Activated CD4-positive, alpha-beta T cell treated with anti-CD3 and anti-CD28 coated beads for 24 hours (primary cell): Measurements from ENCODE around the gene SMAP1.

Source experiments
- DNase-seq, 2 donors: peaks; one replicate each; pipeline ENCODE4 v3.0.0-alpha.2; 2020; ENCODE audit warnings: low read depth in 2 of 2

The SMAP1 gene

DNA sequence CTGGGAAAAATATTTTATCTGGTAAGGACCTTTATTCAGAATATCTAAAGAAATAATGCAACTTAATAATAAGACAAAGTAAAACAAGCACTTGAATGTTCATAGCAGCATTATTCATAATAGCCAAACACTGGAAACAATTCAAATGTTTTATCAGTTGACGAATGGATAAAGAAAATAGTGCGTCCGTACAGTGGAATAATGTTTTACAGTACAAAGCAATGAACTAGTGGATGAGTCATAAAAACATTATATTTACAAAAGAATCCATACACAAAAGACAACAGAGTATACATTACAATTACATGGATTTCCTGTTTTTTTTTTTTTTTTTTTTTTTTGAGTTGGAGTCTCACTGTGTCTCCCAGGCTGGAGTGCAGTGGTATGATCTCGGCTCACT is 12.7 kb downstream of the SMAP1 start:
- DNase-seq: no peak

DNA sequence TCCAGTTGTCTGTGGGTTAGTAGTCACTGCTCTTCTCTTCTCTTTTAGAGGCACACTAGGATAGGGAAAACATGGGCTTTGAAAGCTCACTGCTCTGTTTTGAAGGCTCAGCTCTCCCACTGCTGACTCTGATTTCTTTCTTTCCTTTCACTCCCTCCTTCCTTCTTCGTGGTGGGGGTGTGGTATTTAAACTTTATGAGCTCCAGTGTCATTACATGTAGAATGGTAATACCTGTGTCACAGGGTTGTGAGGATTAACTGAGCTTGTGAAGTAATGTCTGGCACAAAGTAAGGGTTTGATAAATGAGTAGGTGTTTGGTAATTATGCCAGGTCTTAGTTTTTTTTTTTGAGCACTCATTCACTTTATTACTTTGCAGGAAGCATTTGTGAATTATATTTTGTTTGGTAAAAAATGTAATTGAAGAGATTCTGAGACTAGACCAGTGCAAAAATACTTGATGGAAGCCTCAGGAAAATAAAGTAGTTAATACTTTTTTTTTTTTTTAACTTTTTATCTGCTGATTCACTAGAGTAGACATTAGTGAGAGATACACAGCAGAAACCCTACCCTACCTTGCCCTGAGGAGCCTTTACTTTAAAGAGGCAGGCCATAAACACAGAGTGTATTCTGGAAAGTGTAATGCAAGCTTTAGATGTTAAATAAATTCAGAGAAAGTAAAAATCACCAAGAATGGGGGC is 17.3 kb downstream of the SMAP1 start:
- no peak for DNase-seq

DNA sequence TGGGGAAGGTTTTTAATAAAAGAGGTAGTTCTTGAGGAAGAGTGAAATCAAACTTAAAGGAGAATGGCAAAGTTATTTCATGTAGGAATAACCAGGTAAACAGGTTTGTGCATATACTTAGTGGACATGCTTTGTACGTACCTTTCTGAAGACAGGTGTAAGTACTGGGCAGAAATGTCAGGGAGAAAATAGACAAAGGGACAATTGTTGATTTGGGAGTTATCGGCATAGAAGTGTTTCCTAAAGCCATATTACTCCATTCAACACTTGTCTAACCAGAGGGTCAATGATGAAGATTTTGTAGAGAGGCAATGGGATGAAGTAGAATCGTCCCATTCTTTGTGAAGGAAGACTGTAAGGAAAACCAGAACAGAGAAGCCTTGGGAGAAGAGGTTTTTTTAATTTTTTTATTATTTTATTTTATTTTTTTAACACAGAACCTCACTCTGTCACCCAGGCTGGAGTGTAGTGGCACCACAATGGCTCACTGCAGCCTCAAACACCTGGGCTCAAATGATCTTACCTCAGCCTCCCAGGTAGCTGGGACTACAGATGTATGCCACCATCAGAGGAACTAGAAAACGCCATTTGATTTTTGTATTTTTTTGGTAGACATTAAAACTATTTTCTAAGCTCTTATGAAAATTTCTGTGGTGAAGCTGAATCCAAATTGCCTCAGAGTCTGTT is 18.0 kb downstream of the SMAP1 start:
- no peak for DNase-seq

DNA sequence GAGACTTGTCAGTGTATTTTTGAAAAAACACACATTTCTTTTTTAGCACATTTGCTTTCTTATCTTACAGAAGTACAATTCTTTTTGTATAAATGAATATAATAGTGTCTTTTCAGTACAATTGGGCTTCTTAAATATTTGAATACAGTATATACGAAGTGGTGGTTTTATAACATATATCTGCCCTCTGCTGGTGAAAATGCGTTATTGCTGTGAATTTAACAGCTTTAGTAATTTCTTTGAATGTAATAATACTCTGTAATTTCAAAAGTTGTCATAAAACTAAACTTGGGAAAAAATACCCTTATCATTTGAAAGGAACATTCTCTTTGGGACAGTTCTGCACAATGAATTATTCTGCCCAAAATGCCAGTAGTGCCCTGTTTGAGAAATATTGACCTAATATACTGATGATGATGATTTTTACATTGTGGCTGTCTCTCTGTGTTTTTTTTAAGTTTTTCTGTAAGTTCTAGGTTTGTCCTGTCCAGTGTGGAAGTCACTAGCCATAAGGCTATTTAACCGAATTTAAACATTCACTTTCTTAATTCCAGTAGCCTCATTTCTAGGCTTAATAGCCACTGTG is 19.0 kb downstream of the SMAP1 start:
- no peak for DNase-seq

DNA sequence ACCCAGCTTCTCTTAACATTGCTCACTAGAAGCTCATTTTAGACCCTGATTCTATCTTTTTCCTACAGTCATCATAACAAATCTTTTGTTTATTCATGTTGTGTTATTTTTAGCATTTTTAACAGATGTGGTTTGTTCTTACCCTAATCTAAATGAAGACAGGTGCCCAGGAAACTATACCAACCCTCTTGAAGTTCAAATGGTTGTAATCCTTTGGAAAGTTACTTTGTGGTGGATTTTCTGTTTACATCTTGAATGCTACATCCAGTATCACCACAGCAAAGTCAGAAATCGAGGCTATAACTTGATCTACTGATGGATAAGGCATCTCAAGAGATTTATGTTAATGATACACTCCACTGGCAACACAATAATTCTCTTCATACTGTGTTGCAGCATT is 26.2 kb downstream of the SMAP1 start:
- DNase-seq: no peak

DNA sequence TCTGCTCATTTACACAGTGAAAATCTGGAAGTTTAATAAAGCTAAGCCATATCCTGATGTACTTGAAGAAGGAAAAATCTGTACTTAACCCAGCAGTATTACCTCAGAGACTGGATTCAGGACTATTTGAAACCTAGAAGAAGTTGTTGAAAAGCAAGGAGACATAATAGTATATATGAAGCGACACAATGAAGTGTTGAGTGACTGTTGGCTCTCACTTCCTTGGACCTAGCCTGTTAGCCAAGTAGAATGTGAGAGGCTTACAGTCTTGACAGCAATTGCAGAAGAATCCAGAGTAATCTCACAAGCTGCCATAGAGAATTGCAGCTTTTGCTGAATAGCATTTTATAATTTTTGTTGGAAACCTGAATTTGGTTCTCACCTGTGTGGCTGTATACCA is 26.7 kb downstream of the SMAP1 start:
- DNase-seq: no peak

DNA sequence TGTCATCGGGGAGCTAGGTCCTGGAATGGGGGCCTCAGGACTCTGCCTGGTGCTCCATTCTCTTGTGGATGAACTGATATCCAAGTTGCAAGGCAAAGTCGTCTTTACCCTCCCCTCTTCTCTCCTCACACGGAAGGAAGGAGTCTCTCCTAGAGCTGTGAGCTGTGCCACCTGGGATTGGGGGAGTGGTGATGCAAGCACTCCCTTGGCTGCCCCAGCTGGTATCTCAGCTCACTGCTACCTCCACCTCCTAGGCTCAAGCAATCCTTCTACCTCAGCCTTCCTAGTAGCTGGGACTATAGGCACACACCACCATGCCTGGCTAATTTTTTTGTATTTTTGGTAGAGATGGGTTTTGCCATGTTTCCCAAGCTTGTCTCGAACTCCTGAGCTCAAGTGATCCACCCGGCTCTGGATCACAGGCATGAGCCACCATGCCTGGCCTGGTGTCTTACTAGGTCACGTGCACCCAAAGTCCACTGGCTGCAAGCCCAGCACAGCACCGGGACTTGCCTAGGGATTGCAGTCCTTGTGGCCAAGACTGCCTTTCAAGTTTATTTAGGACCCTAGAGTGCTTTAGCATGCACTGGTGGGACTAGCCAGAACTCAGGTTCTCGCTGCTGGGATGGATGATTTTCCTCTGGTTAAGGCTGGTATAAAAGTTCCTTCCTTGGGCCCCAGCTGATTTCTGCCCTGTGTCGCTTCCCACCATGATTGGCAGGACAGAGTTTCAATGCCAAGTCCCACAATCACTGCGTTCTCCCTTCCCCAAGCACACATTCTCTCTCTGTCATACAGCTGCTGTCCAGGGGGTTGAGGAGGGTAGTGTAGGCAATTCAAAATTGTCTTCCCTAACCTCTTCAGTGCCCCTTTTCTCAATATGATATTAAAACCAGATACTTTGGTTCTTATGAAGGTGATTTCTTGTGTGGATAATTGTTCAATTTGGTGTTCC is 33.5 kb downstream of the SMAP1 start:
- DNase-seq: no peak

DNA sequence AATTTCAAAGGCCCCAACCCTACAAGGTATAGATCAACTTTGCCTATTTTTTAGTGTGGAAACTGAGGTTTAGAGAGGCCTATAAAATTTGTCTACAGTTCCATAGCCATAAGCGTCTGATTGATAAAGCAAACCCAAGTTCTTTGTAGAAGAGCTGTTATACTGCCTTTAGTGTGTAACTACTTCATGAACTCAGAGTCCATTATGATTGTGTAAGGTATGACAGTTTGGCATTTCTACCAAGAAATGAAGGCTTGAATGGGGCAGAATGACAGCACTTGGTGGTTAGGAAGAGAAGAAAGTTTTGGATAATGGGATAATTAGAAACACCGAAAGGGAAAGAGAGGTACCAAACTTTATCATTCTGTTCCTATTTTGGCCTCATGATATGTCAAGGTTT is 38.1 kb downstream of the SMAP1 start:
- no peak for DNase-seq

DNA sequence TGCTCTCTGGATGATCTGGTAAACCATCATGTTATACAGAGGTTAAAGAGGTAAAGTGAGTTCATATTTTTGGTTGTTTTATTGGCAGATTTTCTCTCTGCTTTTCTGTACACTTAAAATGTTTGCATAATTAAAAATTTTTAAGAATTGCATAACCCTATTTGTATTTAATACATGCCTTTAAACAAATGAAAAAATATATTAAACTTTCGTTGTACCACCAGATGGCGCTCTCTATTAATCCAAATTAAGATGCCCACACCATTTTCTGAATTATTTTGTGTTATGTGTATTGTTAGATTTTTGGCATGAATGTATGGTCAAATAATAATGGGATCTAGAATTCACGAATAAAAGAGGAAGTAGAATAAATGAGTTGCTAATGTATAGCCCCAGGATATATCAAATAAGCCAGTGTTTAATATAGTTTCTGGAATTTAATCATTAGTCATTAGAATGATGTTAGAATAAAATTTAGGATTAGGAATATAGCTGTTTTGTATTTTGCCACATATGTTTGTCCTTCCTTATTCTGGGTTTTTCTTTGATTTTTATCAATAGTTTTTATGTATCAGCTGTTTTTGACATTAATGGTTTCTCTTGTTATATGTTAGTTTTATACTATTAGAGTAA is 38.9 kb downstream of the SMAP1 start:
- no peak for DNase-seq

DNA sequence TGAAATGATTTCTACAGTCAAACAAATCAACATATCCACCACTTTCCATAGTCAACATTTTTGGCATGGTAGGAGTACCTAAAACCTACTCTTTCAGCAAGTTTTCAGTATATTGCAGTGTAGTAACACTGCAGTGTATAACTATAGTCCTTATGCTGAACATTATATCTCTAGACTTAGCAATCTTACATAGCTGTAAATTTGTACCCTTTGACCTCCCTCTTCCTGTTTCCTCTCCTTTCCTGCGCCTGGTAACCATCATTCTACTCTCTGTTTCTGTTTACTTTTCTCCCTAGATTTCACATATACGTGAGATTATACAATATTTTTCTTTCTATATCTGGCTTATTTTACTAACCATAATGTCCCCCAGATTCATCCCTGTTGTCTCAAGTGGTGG is 40.2 kb downstream of the SMAP1 start:
- no peak for DNase-seq

DNA sequence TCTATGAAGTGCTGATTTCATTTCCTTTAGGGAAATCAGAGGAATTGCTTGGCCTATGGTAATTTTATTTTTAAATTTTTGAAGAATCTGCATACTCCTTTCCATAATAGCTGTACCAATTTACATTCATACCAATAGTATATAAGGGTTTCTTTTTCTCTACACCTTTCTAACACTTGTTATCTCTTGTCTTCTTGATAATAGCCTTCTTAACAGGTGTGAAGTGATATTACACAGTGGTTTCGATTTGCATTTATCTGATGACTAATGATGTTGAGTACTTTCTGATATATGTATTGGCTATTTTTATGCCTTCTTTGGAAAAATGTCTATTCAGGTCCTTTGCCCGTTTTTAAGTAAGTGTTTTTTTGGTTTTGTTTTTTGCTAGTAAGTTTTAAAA is 40.8 kb downstream of the SMAP1 start:
- DNase-seq: no peak

DNA sequence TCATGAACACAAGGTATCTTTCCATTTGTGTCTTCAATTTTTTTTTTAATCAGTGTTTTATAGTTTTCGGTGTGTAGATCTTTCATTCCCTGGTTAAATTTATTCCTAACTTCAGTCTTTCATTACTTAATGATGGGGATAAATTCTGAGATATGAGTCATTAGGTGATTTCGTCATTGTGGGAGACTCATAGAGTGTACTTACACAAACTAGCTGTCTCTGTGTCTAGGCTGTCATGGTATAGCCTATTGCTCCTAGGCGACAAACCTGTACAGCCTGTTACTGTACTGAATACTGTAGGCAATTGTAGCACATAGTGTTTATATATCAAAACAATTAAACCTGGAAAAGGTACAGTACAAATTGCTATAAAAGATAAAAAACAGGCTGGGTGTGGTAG is 42.1 kb downstream of the SMAP1 start:
- DNase-seq: no peak

DNA sequence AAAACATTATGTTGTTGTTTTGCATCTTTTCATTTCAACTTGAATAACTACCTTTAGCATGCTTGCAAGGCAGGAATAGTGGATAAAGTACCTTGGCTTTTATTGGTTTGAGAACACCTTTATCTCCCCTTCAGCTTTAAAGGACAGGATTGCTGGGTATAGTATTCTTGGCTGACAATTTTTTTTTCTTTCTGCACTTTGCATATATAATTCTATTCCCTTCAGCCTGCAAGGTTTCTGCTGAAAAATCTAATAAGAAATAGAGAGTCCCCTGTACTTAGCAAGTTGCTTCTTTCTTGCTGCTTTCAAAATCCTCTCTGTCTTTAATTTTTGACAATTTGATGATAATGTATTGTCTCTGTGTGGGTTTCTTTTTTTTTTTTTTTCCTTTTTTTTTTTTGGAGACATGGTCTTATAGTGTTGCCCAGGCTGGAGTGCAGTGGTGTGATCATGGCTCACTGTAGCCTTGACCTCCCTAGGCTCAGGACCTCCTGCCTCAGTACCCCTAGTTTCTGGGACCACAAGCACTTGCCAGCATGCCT is 47.1 kb downstream of the SMAP1 start:
- DNase-seq: no peak

DNA sequence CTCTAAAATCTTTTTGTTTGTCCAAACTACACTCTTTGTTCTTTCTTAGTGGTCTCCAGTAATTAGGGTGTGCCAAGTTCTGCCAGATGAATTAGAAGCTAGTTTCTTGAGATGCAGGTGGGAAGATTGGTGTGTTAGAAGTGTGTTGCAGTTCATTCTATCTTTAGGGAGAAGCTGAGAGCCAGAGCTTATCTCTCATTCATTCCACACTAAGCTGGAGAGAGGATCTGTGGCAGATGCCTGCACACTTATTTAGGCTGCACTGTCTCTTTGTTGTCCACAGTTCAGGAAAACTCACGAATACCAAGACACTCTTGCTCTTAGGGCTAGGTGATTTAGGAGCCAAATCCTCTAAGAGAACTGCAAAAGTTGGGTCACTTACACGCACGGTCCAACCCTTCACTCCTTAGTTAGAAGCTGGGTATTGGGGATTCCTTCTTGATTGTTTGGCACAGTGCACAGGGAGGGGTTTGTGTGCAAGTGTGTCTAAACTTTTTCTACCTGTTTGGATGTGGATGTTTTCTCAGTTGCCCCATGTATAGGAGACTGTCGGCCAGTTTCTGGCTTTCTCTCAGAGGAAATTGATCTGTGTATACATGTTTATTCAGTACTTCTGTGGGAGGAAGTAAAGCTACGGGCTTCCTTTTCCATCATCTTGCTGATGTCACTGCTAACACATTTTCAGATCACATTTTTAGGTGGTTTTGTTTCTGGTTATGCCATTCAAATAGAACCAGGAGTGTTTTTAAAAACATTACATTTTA is 49.5 kb downstream of the SMAP1 start:
- DNase-seq: no peak

DNA sequence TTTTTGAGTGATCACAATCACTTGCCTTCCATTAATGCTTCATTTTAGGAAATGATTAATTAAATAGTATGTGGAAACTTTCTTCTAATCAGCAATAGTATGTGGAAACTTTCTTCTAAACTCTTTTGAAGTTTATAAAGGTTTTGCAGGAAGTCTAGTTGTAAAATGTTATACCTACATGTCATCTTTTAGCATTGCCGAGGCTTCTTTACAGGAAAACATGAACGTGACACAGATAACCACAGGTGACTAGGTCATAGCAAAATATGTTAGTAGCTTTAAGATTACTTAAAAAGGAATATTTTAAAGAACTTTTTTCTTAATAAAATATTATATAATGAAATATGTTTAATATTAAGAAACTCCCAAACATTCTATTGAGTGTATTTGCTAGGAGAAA is 56.8 kb downstream of the SMAP1 start:
- DNase-seq: no peak

DNA sequence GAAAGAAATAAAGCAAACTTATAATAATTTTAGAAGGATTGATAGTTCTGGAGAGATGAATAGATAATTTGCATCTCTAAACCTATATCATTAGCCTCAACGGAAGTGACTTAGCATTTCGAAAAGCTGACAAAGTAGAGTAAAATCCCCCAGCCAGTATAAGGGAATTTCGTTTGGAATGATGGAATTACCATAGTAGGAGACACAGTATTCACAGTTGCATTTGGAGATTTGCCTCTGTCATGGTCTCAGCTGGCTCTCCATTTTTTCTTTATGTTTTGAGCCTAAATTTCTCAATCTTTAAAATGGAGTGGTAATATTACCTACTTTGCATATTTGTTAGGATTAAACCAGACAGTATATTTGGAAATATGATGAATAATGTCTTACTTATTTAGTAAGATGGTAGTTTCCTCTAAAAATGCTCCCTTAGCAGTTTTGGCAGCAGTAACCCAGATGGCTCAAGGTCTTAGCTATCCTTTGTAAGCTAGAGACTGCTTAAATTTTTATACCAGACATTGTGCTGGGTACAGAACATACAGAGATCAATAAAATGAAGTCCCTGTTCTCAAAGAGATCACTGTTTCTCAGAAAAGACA is 58.2 kb downstream of the SMAP1 start:
- DNase-seq: no peak

DNA sequence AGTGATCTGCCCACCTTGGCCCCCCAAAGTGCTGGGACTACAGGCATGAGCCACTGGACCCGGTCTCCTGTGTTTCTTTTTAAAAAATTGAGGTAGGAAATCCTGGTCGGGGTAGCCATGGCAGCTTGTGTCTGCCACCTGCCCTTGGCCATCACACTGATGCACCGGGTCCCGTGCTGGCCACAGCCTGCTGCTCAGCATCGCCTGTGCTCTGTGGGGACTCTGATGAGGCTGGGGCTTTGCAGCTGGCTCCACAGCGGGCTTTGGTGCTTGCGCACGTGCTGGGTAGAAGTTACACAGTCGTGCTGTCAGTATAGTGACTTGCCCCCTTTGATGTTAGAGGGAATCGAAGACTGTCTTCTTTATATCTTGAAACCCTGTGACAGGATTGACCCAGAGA is 66.7 kb downstream of the SMAP1 start:
- no peak for DNase-seq

DNA sequence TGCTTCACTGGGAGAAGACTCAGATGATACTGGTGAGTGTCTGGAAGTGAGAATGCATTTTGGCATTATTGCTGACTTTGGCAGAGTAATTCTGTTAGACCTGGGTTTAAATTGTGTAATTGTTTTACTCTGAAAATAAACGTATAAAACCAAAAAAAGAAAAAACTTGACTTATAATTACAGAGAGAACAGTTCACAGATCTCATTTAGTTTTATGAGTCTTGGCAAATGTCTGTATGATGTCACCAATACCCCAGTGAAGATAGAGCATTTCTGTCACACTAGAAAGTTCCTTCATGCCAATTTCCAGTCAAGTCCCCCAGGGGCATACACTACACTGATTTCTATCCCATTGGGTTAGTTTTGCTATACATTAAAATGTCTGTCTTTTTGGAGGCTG is 67.3 kb downstream of the SMAP1 start:
- DNase-seq: no peak

DNA sequence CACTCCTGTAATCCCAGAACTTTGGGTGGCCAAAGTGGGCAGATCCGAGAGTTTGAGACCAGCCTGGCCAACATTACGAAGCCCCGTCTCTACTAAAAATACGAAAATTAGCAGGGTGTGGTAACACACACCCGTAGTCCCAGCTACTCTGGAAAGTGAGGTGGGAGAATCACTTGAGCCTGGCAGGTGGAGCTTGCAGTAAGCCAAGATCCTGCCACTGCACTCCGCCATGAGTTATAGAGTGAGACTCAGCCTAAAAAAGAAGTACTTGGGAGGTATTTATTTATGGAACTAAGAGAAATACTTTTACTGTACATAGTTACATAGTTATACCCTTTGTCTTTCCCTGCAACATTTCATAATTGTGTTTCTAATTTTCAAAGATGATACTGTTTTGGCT is 67.8 kb downstream of the SMAP1 start:
- no peak for DNase-seq

DNA sequence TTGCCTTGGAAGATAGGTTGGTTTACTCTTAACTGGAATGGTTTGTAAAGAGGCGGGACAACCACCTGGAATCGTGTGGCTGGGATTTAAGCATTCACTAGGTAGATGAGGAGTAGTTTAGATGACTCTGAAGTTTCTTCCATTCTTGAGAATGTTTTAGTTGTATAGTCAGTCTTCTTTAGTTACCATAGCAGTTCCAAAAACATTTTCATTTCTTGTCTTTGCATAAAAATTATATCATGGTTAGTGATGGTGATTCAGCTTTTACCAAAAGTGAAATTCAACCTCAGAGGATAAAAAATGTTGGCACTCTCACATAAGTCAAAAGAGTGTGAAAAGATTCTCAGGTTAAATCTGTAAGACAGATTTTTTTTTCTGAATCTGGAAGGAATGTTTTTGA is 70.3 kb downstream of the SMAP1 start:
- no peak for DNase-seq
